Activated B cell treated with CpG ODN at 0.5 μM for 24 hours (primary cell): Measurements from ENCODE around the gene SUOX. TPM values are rescaled to one million over a fixed set of nuclear protein-coding genes. Genes with fewer than 3 reads are reported as not detected.
A peak's percentile ranks its signal among the peaks of the same experiment; 100 is the strongest.
"Not testable (repeated sequence)": the region's sequence is repeated elsewhere in the genome, so short reads cannot be mapped to it uniquely, and the experiment has no call there.

Experiments
- ATAC-seq: fragments of 200-7000 bp; cut with Tn5 transposase; one replicate; pipeline ENCODE4 v1.10.0; 2021; ENCODE audit warnings: low read depth, mild to moderate bottlenecking, moderate library complexity
- CTCF ChIA-PET: fragments of 350-600 bp; sonication (Branson Sonifier 250); formaldehyde crosslinking; loops from one replicate; lab custom pipeline; 2021; ENCODE audit warnings: antibody characterized with exemption; lab: Charles Lee
- POLR2A ChIA-PET: fragments of 350-600 bp; sonication (Branson Sonifier 250); formaldehyde crosslinking; loops from one replicate; lab custom pipeline; 2021; ENCODE audit warnings: antibody characterized with exemption; lab: Charles Lee
- DNase-seq: peaks from one replicate; pipeline ENCODE4 v3.0.0; 2022
- H3K27ac Mint-ChIP-seq: one replicate; pipeline ENCODE4 v1.8.0; 2020; ENCODE audit warnings: mixed read lengths
- H3K27me3 Mint-ChIP-seq: one replicate; pipeline ENCODE4 v1.8.0; 2021; ENCODE audit warnings: mixed read lengths
- H3K36me3 Mint-ChIP-seq: one replicate; pipeline ENCODE4 v1.8.0; 2021; ENCODE audit warnings: low read depth, mixed read lengths
- H3K4me1 Mint-ChIP-seq: one replicate; pipeline ENCODE4 v1.8.0; 2021; ENCODE audit warnings: mixed read lengths
- H3K4me3 Mint-ChIP-seq: one replicate; pipeline ENCODE4 v1.8.0; 2020; ENCODE audit warnings: mild to moderate bottlenecking, mixed read lengths
- H3K9me3 Mint-ChIP-seq: one replicate; pipeline ENCODE4 v1.8.0; 2020; ENCODE audit warnings: mixed read lengths
- intact Hi-C: fragments of 100-400 bp; cut with micrococcal nuclease; formaldehyde crosslinking; loops from one replicate; pipeline ENCODE4 v1.15.1; 2024
- total RNA-seq: library from RNA; stranded (reverse); gene quantifications from 2 replicates; pipeline ENCODE4 v1.2.3, GENCODE V29; 2022
- TF ChIP-seq, protein P1 (sequence below): fragments of 200-600 bp; IDR thresholded peaks from one replicate; pipeline ENCODE4 v1.8.0; 2022; ENCODE audit warnings: antibody characterized with exemption, mild to moderate bottlenecking

SUOX gene
- total RNA-seq, 1 donor from 2014 or later = 5.6 TPM

DNA sequence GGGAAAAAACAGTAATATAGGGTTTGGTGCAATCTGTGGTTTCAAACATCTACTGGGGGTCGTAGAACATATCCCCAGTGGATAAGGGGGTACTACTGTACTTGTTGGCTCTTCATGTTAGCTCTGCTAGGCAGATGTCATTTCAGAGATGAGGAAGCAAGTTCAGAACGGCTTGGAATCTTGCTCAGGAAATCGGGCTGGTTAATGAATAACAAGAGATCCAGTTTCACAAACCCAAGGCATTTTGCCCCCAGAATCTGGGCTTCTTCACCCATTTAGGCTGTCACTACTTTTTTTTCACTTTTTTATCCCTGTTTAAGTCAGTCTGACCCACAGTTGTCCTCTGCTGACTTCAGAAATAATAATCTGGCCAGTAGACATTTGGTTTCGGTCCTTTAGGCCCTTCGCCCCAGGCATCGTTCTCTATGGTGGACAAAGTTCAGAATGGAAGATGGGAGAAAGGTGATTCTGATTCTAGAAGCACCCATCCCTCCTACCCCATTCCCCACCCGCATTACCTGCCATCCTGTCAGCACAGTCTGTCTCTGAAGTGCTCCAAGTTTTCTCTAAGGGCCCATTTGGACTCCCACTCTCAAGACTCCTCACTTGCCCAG is 4.5 kb downstream of the SUOX start:
- Mint-ChIP-seq H3K27me3 (no peaks in the 10 kb centered on the region), H3K27ac (no peak overlapping the region), H3K9me3 (no peaks in the 10 kb centered on the region), H3K36me3 (no peaks in the 10 kb centered on the region), H3K4me1 (peaks cover 14% of the 10 kb centered on the region), H3K4me3 (no peak overlapping the region)
- intact Hi-C loops = no loop called here
- TF ChIP-seq, protein P1, sequence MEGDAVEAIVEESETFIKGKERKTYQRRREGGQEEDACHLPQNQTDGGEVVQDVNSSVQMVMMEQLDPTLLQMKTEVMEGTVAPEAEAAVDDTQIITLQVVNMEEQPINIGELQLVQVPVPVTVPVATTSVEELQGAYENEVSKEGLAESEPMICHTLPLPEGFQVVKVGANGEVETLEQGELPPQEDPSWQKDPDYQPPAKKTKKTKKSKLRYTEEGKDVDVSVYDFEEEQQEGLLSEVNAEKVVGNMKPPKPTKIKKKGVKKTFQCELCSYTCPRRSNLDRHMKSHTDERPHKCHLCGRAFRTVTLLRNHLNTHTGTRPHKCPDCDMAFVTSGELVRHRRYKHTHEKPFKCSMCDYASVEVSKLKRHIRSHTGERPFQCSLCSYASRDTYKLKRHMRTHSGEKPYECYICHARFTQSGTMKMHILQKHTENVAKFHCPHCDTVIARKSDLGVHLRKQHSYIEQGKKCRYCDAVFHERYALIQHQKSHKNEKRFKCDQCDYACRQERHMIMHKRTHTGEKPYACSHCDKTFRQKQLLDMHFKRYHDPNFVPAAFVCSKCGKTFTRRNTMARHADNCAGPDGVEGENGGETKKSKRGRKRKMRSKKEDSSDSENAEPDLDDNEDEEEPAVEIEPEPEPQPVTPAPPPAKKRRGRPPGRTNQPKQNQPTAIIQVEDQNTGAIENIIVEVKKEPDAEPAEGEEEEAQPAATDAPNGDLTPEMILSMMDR = no peak
- ChIA-PET CTCF (no interaction called here), POLR2A (interaction anchor here (0.7 kb wide), 1 partner anchor 173 kb away, joined by 4 read pairs; no protein-coding TSS in a partner anchor)
- DNase-seq = no peak
- ATAC-seq = no peak

DNA sequence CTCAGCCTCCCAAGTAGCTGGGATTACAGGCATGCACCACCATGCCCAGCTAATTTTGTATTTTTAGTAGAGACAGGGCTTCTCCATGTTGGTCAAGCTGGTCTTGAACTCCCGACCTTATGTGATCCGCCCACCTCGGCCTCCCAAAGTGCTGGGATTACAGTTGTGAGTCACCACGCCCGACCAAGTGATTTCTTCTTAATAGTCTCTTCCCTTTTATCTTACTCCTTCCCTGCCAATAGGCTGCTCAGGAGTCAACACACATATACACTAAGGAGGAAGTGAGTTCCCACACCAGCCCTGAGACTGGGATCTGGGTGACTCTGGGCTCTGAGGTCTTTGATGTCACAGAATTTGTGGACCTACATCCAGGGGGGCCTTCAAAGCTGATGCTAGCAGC is 6.3 kb downstream of the SUOX start:
- H3K4me3 Mint-ChIP-seq, intact Hi-C loops, ATAC-seq, CTCF ChIA-PET, DNase-seq, H3K27me3 Mint-ChIP-seq, H3K4me1 Mint-ChIP-seq, H3K36me3 Mint-ChIP-seq, H3K27ac Mint-ChIP-seq, H3K9me3 Mint-ChIP-seq: not testable (repeated sequence)
- POLR2A ChIA-PET = interaction anchor here (0.7 kb wide), 1 partner anchor 18 kb away, joined by 7 read pairs; no protein-coding TSS in a partner anchor

DNA sequence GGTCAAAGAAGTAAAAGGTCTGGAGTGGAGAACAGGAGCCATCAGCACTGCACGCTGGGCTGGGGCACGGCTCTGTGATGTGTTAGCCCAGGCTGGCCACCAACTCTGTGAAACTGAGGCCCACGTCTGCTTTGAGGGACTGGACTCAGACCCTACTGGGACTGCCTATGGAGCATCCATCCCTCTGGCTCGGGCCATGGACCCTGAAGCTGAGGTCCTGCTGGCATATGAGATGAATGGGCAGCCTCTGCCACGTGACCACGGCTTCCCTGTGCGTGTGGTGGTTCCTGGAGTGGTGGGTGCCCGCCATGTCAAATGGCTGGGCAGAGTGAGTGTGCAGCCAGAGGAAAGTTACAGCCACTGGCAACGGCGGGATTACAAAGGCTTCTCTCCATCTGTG is 7.1 kb downstream of the SUOX start:
- intact Hi-C loops = no loop called here
- CTCF ChIA-PET = interaction anchor here (3.4 kb wide), 1 partner anchor 7 kb away, joined by 19 read pairs; the partner anchor contains the start of gene SUOX
- no peak for ATAC-seq
- H3K4me1 Mint-ChIP-seq = peaks cover 9% of the 10 kb centered on the region
- no peak overlapping the region for H3K27ac Mint-ChIP-seq
- POLR2A ChIA-PET = no interaction called here
- no peaks in the 10 kb centered on the region for H3K9me3 Mint-ChIP-seq
- TF ChIP-seq, protein P1 = no peak
- H3K4me3 Mint-ChIP-seq = no peak overlapping the region
- no peaks in the 10 kb centered on the region for H3K27me3 Mint-ChIP-seq
- DNase-seq = no peak
- peaks cover 2% of the 10 kb centered on the region for H3K36me3 Mint-ChIP-seq

DNA sequence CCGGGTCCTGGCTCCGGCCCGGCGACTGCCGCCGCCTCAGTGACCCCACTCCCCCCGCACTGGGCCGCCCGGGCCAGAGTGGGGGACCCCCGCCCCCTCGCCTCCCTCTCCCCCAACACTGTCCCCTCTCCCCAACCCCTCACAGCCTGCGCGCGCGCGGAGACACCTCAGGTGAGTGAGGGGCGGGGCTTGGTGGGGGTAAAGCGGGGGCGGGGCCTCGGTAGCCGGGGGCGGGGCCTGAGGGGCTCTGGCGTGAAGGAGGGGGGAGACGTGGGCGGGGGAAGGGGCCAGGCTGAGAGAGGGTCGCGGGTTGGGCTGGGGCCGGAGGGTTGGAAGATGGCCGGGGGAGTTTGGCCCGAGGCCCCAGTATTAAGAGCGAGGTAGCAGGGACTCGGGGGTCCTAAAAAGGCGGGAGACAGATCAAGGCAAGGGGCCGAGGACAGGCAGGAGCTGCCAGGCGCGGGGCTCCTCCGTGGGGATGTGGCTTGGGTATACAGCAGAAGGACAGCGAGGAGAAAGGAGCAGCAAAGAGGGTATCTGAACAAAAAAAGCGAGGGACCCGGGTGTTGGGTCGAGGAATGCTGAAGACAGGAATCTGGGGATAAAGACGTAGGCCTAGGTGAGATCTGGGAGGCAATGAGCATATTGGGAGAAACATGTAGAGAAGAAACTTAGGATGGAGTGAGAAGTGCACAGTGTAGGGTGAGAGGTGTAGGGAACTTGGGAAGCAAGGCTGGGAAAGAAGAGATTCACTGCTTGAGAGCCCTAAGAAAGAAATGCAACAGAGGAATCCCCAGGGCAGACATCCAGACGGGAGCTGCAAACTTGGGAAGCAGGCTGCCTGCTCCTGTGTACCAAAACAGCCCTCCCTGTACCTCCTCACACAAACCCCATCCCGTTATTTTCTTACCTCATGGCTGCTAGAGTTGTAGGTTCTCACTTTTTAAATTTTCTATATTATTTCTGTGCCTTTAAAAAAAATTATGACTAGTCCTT is 10.8 kb downstream of the SUOX start:
- Mint-ChIP-seq H3K4me1 (peaks cover 9% of the 10 kb centered on the region), H3K4me3 (peak overlapping the region; percentile 88), H3K27ac (peak overlapping the region; percentile 79), H3K27me3 (no peaks in the 10 kb centered on the region), H3K9me3 (no peaks in the 10 kb centered on the region), H3K36me3 (peaks cover 2% of the 10 kb centered on the region)
- intact Hi-C loops = loop anchor here (1.0 to 2.0 kb wide), 7 partner anchors 11 to 179 kb away; partner anchors contain the start of genes DGKA, DNAJC14, PA2G4 and RPS26
- TF ChIP-seq, protein P1 = no peak
- POLR2A ChIA-PET = interaction anchor here (0.6 to 1.7 kb wide), 24 partner anchors 11 to 1471 kb away, joined by 3 to 17 read pairs (median 4); partner anchors contain the start of genes CD63, IKZF4, ORMDL2 and RAB5B
- ATAC-seq (peak; percentile 92), DNase-seq (peak; percentile 71)
- CTCF ChIA-PET = interaction anchor here (1.0 to 3.4 kb wide), 2 partner anchors 11 to 81 kb away, joined by 3 to 19 read pairs; partner anchors contain the start of gene SUOX

DNA sequence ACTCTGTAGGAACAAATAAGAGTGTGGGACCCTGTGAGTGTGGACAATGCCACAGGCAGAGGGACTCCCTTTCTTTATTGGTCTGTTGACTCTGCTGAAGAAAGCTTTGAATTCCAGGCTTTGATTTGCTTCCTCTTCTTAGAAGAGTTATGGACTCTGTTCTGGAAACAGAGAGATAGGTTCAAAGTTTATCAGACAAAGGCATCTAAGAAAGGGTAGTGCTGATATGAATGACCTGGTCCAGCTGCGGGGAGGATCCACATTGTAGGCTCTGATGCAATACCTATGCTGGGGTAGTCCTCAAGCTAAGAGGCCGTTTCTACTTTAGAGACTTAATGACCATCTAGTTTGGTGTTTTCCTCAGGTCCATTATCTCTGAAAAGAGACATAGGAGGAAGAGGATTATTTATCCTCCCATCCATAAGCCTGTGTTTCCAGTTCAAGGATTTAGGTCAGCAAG is 13.1 kb downstream of the SUOX start:
- POLR2A ChIA-PET = no interaction called here
- TF ChIP-seq, protein P1 = no peak
- no peak overlapping the region for H3K4me3 Mint-ChIP-seq
- CTCF ChIA-PET = interaction anchor here (1.5 kb wide), 1 partner anchor 14 kb away, joined by 8 read pairs; the partner anchor contains the start of gene SUOX
- H3K36me3 Mint-ChIP-seq = peaks cover 5% of the 10 kb centered on the region
- H3K9me3 Mint-ChIP-seq = no peaks in the 10 kb centered on the region
- no peak for DNase-seq
- intact Hi-C loops = no loop called here
- no peak overlapping the region for H3K27ac Mint-ChIP-seq
- H3K4me1 Mint-ChIP-seq = peaks cover 9% of the 10 kb centered on the region
- H3K27me3 Mint-ChIP-seq = no peaks in the 10 kb centered on the region
- no peak for ATAC-seq
